GM23338 (cell line): Measurements from ENCODE around the gene NUBPL. TPM values are rescaled to one million over a fixed set of nuclear protein-coding genes. Genes with fewer than 3 reads are reported as not detected.

Source experiments
- ATAC-seq: fragments of 200-7000 bp; cut with Tn5 transposase; 3 replicates; pipeline ENCODE4 v1.9.1; 2020
- DNase-seq: peaks from one replicate; pipeline ENCODE4 v3.0.0-alpha.2; 2015; ENCODE audit warnings: low spot score
- H2AFZ ChIP-seq: fragments of 200-600 bp; sonication (generic); 2 replicates; pipeline ENCODE4 v1.8.0; 2016; ENCODE audit warnings: antibody characterized with exemption, mild to moderate bottlenecking, moderate library complexity
- H3F3A ChIP-seq: fragments of 200-600 bp; sonication (generic); replicated peaks from 2 replicates; pipeline ENCODE4 v1.8.0; 2017; ENCODE audit warnings: antibody characterized with exemption, mixed run types, low read depth
- H3K27ac ChIP-seq: fragments of 200-600 bp; sonication (generic); 2 replicates; pipeline ENCODE4 v1.6.1; 2016; ENCODE audit warnings: low read depth
- H3K27me3 ChIP-seq: fragments of 200-600 bp; sonication (generic); 2 replicates; pipeline ENCODE4 v1.8.0; 2016; ENCODE audit warnings: mild to moderate bottlenecking, mixed run types, moderate library complexity; ENCODE audit not compliant: insufficient read depth
- H3K36me3 ChIP-seq: fragments of 200-600 bp; sonication (generic); 2 replicates; pipeline ENCODE4 v1.8.0; 2016; ENCODE audit warnings: mild to moderate bottlenecking; ENCODE audit not compliant: insufficient read depth
- H3K4me1 ChIP-seq: fragments of 200-600 bp; sonication (generic); 2 replicates; pipeline ENCODE4 v1.8.0; 2016; ENCODE audit warnings: mild to moderate bottlenecking, moderate library complexity; ENCODE audit not compliant: insufficient read depth
- H3K4me2 ChIP-seq: fragments of 200-600 bp; sonication (generic); 2 replicates; pipeline ENCODE4 v1.7.1; 2017; ENCODE audit warnings: mixed run types
- H3K4me3 ChIP-seq: fragments of 200-600 bp; sonication (generic); 2 replicates; pipeline ENCODE4 v1.6.1; 2016; ENCODE audit warnings: mixed run types
- H3K79me2 ChIP-seq: fragments of 200-600 bp; sonication (generic); replicated peaks from 2 replicates; pipeline ENCODE4 v1.8.0; 2017; ENCODE audit warnings: mild to moderate bottlenecking; ENCODE audit not compliant: insufficient read depth
- H3K9me2 ChIP-seq: fragments of 200-600 bp; sonication (generic); 2 replicates; pipeline ENCODE4 v1.8.0; 2017; ENCODE audit not compliant: insufficient read depth
- H4K20me1 ChIP-seq: fragments of 200-600 bp; sonication (generic); replicated peaks from 2 replicates; pipeline ENCODE4 v1.8.0; 2017; ENCODE audit warnings: mild to moderate bottlenecking; ENCODE audit not compliant: insufficient read depth
- H3K27ac Mint-ChIP-seq: 2 replicates; pipeline ENCODE4 v1.8.0; 2020; ENCODE audit warnings: inconsistent platforms, mild to moderate bottlenecking, moderate library complexity, mixed read lengths
- H3K27me3 Mint-ChIP-seq: 3 replicates; pipeline ENCODE4 v1.8.0; 2022; ENCODE audit warnings: low read depth, mild to moderate bottlenecking, moderate library complexity, mixed read lengths, inconsistent platforms; ENCODE audit not compliant: insufficient read depth, poor library complexity
- H3K36me3 Mint-ChIP-seq: 3 replicates; pipeline ENCODE4 v1.8.0; 2021; ENCODE audit warnings: low read depth, mild to moderate bottlenecking, inconsistent platforms, moderate library complexity, mixed read lengths
- H3K4me1 Mint-ChIP-seq: 3 replicates; pipeline ENCODE4 v1.8.0; 2020; ENCODE audit warnings: mild to moderate bottlenecking, inconsistent platforms, mixed read lengths
- H3K4me3 Mint-ChIP-seq: 3 replicates; pipeline ENCODE4 v1.8.0; 2021; ENCODE audit warnings: moderate library complexity, mild to moderate bottlenecking, inconsistent platforms, mixed read lengths
- H3K9me3 Mint-ChIP-seq: 3 replicates; pipeline ENCODE4 v1.8.0; 2020; ENCODE audit warnings: moderate library complexity, mild to moderate bottlenecking, inconsistent platforms, mixed read lengths
- CREB1 ChIP-seq: fragments of 250-450 bp; sonication (Bioruptor Pico); IDR thresholded peaks from 2 replicates; pipeline ENCODE4 v1.5.0; 2020; ENCODE audit warnings: low read depth, mild to moderate bottlenecking, moderate library complexity
- CTCF ChIP-seq, 2 experiments: fragments of 200-600 bp in 1 of 2; sonication (generic) in 1 of 2; conservative IDR thresholded peaks; 2 replicates each; pipeline versions ENCODE4 v1.5.1 to v1.6.1; 2016 to 2017; ENCODE audit warnings: antibody characterized with exemption in 2 of 2, low read depth in 2 of 2, mild to moderate bottlenecking in 2 of 2, moderate library complexity in 1 of 2
- ETS1 ChIP-seq: IDR thresholded peaks from 2 replicates; pipeline ENCODE4 v1.6.1; 2016; ENCODE audit warnings: antibody characterized with exemption
- EZH2 ChIP-seq: fragments of 200-600 bp; sonication (generic); IDR thresholded peaks from one replicate; pipeline ENCODE4 v1.8.0; 2017; ENCODE audit warnings: antibody characterized with exemption, mild to moderate bottlenecking, low read depth; ENCODE audit not compliant: unreplicated experiment
- EZH2phosphoT487 ChIP-seq: fragments of 200-600 bp; sonication (generic); IDR thresholded peaks from one replicate; pipeline ENCODE4 v1.8.1; 2018; ENCODE audit warnings: antibody characterized with exemption; ENCODE audit not compliant: unreplicated experiment
- JUNB ChIP-seq: IDR thresholded peaks from one replicate; pipeline ENCODE4 v1.6.1; 2016; ENCODE audit warnings: antibody characterized with exemption; ENCODE audit not compliant: unreplicated experiment
- NANOG ChIP-seq: IDR thresholded peaks from 2 replicates; pipeline ENCODE4 v1.6.1; 2016; ENCODE audit warnings: antibody characterized with exemption, borderline replicate concordance
- POLR2AphosphoS5 ChIP-seq: IDR thresholded peaks from 2 replicates; pipeline ENCODE4 v1.6.1; 2016; ENCODE audit warnings: antibody characterized with exemption, low read depth
- REST ChIP-seq: IDR thresholded peaks from one replicate; pipeline ENCODE4 v1.6.1; 2018; ENCODE audit warnings: antibody characterized with exemption; ENCODE audit not compliant: unreplicated experiment
- STAT1 ChIP-seq: IDR thresholded peaks from one replicate; pipeline ENCODE4 v1.6.1; 2016; ENCODE audit warnings: antibody characterized with exemption; ENCODE audit not compliant: unreplicated experiment
- ZNF114 ChIP-seq: fragments of 250-450 bp; sonication (Bioruptor Pico); IDR thresholded peaks from 2 replicates; pipeline ENCODE4 v1.5.0; 2020; ENCODE audit warnings: mild to moderate bottlenecking, moderate library complexity
- ZNF331 ChIP-seq: fragments of 250-450 bp; sonication (Bioruptor Pico); IDR thresholded peaks from 2 replicates; pipeline ENCODE4 v1.5.0; 2020; ENCODE audit warnings: low read depth, mild to moderate bottlenecking, moderate library complexity
- ZNF462 ChIP-seq: fragments of 250-450 bp; sonication (Bioruptor Pico); IDR thresholded peaks from 2 replicates; pipeline ENCODE4 v1.5.0; 2020; ENCODE audit warnings: mild to moderate bottlenecking, moderate library complexity
- polyA plus RNA-seq: library from polyadenylated mRNA; unstranded; fragments of >200 nt; fragmentation: Nextera tagmentation; extraction: Ambion mirVana; gene quantifications from 2 replicates; pipeline ENCODE4 v1.2.1, GENCODE V29; 2016
- total RNA-seq: library from RNA; depleted of rRNA; stranded (reverse); fragments of >200 nt; shearing (Covaris generic); gene quantifications from 2 replicates; pipeline ENCODE4 v1.2.3, GENCODE V29; 2014

The NUBPL gene
- total and polyA plus RNA-seq, 2 experiments from 2014 or later: 6.1 to 20.7 TPM

GRCh38 chr14:31887929-31888580 lies 326.9 kb downstream of the NUBPL start:
- H3K27ac Mint-ChIP-seq: no peak overlapping the region
- no peaks in the 10 kb centered on the region for H3K36me3 Mint-ChIP-seq

More at GRCh38 chr14:31887929-31888580, 326.9 kb downstream of the NUBPL start:
- DNase-seq (no peak), ATAC-seq (no peak)
- Mint-ChIP-seq H3K4me1 (peaks cover 14% of the 10 kb centered on the region), H3K9me3 (no peaks in the 10 kb centered on the region), H3K4me3 (no peak overlapping the region), H3K27me3 (no peaks in the 10 kb centered on the region)
- H3K27me3 ChIP-seq: no peaks in the 10 kb centered on the region
- H3K4me3 ChIP-seq: no peak overlapping the region
- no peak overlapping the region for H2AFZ ChIP-seq
- no peaks in the 10 kb centered on the region for H3K79me2 ChIP-seq
- H4K20me1 ChIP-seq: no peaks in the 10 kb centered on the region
- no peak overlapping the region for H3K4me2 ChIP-seq
- peaks cover under 1% of the 10 kb centered on the region; the same call in 1 of the 2 replicates for H3K9me2 ChIP-seq
- H3K36me3 ChIP-seq: no peaks in the 10 kb centered on the region
- H3K27ac ChIP-seq: no peak overlapping the region
- no peaks in the 10 kb centered on the region for H3F3A ChIP-seq
- H3K4me1 ChIP-seq: peaks cover 3% of the 10 kb centered on the region; the same call in 1 of the 2 replicates
- TF ChIP-seq EZH2 (no peak), POLR2AphosphoS5 (no peak), REST (no peak), ZNF331 (CRISPR knock-in tag) (no peak), ETS1 (no peak), ZNF114 (CRISPR knock-in tag) (no peak), STAT1 (no peak), CTCF (conservative IDR thresholded peaks at IDR 0.05; ENCODE audit: low read depth in 2 of 2) (no peak), EZH2phosphoT487 (no peak), NANOG (no peak), ZNF462 (CRISPR knock-in tag) (no peak), CREB1 (no peak), JUNB (no peak)
